Esophagus squamous epithelium (tissue), 5 donors: Measurements from ENCODE around the gene NHSL2. TPM values are rescaled to one million over a fixed set of nuclear protein-coding genes. Genes with fewer than 3 reads are reported as not detected.

Source experiments
- DNase-seq: peaks from one replicate; lab custom pipeline; 2025; lab: John Stamatoyannopoulos, UW
- H3K27ac ChIP-seq, 4 donors: fragments of 200-600 bp; sonication (generic); one replicate each; pipeline ENCODE4 v1.5.1; 2016 to 2019; ENCODE audit warnings: mild to moderate bottlenecking in 1 of 4
- H3K27me3 ChIP-seq, 4 donors: fragments of 200-600 bp; sonication (generic); 1 replicate in 3 of 4; 2 replicates in 1 of 4; pipeline versions ENCODE4 v1.5.1 to v1.6.0; 2017 to 2021; ENCODE audit warnings: antibody characterized with exemption in 1 of 4
- H3K36me3 ChIP-seq, 3 donors: fragments of 200-600 bp; sonication (generic); one replicate each; pipeline ENCODE4 v1.5.1; 2016 to 2019
- H3K4me1 ChIP-seq, 3 donors: fragments of 200-600 bp; sonication (generic); one replicate each; pipeline ENCODE4 v1.5.1; 2017 to 2019
- H3K4me3 ChIP-seq, 4 donors: fragments of 200-600 bp; sonication (generic); 1 replicate in 3 of 4; 2 replicates in 1 of 4; pipeline ENCODE4 v1.5.1; 2016 to 2019; ENCODE audit warnings: mild to moderate bottlenecking in 2 of 4, moderate library complexity in 1 of 4
- H3K9me3 ChIP-seq, 3 donors: fragments of 200-600 bp; sonication (generic); one replicate each; pipeline ENCODE4 v1.5.1; 2016 to 2019
- CTCF ChIP-seq, 6 experiments: fragments of 450-650 bp in 4 of 6; fragments of 200-600 bp in 2 of 6; sonication (generic) in 2 of 6; IDR thresholded peaks; one replicate each; pipeline ENCODE4 v1.5.1; 2016 to 2019; ENCODE audit warnings: antibody characterized with exemption in 6 of 6, mild to moderate bottlenecking in 4 of 6, moderate library complexity in 4 of 6
- POLR2A ChIP-seq, 4 donors: fragments of 450-650 bp; IDR thresholded peaks; one replicate each; pipeline ENCODE4 v1.6.1; 2017; ENCODE audit warnings: antibody characterized with exemption in 4 of 4, mild to moderate bottlenecking in 4 of 4, moderate library complexity in 3 of 4
- WGBS, 2 donors: methylation state at CpG; one replicate each; pipeline ENCODE4 v1.1.5; 2018; 5-methylcytosine and 5-hydroxymethylcytosine counted together
- intact Hi-C: fragments of 100-400 bp; cut with DNase I; formaldehyde crosslinking; loops from one replicate; pipeline ENCODE4 v1.15.0; 2022
- total RNA-seq, 4 donors: library from RNA; depleted of rRNA; stranded (reverse); fragments of >200 nt; gene quantifications; one replicate each; pipeline ENCODE4 v1.1.0, GENCODE V29; 2016
- donor health status: DM: yes; HTN: yes; CAD: no.

The NHSL2 gene
- total RNA-seq, 4 donors from 2014 or later, result 0.23 to 7.1 (median 1.6) TPM

DNA sequence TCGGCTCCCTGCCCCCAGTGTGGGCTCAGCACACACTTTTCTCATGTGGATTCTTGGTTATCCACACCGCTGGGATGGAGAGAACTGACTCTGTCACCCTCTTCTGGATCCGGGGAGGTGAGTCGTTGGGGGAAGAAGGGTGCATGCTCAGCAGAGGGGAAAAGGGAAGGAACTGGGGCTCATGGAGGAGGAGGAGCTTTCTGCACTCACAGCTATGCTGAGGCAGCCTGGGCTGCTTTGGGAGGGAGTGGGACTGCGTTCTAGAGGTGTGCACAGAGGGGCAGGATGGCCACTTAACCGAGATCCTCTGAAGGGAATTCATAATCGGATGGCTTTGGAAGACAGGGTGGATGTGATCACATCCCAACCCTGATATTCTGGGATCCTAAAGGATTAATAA lies 169.5 kb downstream of the NHSL2 start:
- no peaks in the 10 kb centered on the region for H3K4me1 ChIP-seq
- H3K9me3 ChIP-seq, result no peaks in the 10 kb centered on the region
- 70 to 78% methylated on average over 2 to 4 of the region's 7 CpGs for WGBS, 2 donors
- TF ChIP-seq POLR2A (IDR thresholded peaks at IDR 0.05), result no peak
- no peak for TF ChIP-seq CTCF (IDR thresholded peaks at IDR 0.05)
- H3K27me3 ChIP-seq, result no peaks in the 10 kb centered on the region
- intact Hi-C loops, result no loop called here
- peak overlapping the region in 3 of 4 donors; percentile 11 to 36 (median 25) for H3K4me3 ChIP-seq
- DNase-seq, result no peak
- peak overlapping the region in 2 of 4 donors; percentile 47 to 55 for H3K27ac ChIP-seq
- H3K36me3 ChIP-seq, result no peaks in the 10 kb centered on the region

DNA sequence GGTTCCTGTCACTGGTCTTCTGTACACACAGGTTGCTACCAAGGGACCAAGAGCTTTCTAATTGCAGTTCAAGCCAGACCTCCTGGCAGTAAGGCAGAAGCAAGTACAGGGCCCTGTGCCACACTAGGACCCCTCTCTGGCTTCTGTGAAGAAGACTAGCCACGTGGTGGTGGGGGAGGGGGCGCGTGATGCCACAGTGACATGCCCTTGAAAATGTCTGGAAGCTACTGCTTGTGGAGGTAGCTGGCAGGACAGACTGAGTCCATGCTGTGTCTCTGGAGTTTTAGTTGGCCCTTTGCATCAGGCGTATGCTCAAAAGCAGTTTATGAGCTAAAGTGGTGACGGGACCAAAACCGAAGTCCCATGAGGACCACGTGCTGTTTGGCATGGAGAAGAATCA lies 170.2 kb downstream of the NHSL2 start:
- DNase-seq, result no peak
- H3K9me3 ChIP-seq, result no peaks in the 10 kb centered on the region
- no peaks in the 10 kb centered on the region for H3K27me3 ChIP-seq
- no peak for TF ChIP-seq CTCF (IDR thresholded peaks at IDR 0.05)
- TF ChIP-seq POLR2A (IDR thresholded peaks at IDR 0.05), result no peak
- intact Hi-C loops, result no loop called here
- peak overlapping the region in 2 of 4 donors; percentile 20 to 29 for H3K27ac ChIP-seq
- 75 to 77% methylated on average over 4 of the region's 7 CpGs for WGBS, 2 donors
- H3K36me3 ChIP-seq, result no peaks in the 10 kb centered on the region
- H3K4me3 ChIP-seq, result peak overlapping the region in 2 of 4 donors; percentile 25 to 36
- no peaks in the 10 kb centered on the region for H3K4me1 ChIP-seq

DNA sequence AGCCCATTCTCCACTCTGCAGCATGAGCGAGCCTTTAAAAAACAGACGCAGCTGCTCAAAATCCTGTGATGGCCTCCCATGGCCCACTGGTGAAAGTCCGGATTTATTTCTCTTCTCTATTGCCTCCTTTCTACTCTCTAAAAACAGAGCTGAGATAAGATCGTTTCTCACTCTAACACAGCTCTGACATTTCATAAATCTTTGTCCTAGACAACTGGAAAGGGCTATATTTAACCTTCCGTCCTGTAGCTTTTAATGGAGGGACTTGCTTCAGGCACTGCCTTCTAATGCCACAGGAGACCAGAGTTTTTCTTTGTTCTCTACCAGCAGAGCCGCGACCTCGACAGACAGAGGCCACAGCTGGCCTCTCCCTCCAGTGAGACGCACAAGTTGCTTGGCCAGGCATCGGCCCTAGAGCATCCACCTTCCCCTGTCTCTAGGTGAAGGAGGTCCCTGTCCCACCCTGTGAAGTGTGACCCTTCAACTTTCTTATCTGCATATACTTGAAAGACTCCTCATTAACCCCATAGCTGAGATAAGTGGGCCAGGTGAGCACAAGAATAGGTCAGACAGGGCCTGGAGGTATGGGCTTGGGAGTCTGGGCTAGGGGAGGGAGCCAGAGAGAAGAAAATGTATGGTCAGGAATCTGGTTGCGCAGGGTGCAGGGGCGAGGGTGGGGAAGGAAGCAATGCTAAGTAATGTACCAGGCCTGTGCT lies 171.1 kb downstream of the NHSL2 start:
- TF ChIP-seq POLR2A (IDR thresholded peaks at IDR 0.05), result no peak
- TF ChIP-seq CTCF (IDR thresholded peaks at IDR 0.05), result no peak
- intact Hi-C loops, result no loop called here
- H3K27me3 ChIP-seq, result no peaks in the 10 kb centered on the region

DNA sequence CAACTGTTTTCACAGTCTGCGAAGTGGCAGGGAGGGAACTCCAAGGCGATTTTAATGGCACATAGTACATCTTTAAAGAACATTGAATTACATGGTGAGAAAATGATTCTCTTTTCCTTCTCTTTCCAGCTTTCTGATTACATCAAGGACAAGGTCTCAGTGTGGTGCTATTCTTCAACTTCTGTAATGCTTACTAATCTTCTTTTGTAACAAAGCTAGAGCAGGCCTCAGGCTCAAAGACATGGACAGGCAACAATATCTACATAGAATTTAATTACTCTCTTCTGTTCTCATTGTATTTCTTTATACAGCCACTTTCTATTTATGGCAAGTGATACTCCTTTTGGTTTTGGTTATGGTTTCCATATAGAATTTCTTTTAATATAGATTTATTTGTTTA lies 172.6 kb downstream of the NHSL2 start:
- TF ChIP-seq CTCF (IDR thresholded peaks at IDR 0.05) (no peak), POLR2A (IDR thresholded peaks at IDR 0.05) (no peak)
- DNase-seq, result no peak
- 88 to 95% methylated on average over 2 of the region's 2 CpGs for WGBS, 2 donors
- no peak overlapping the region for H3K27ac ChIP-seq
- H3K4me3 ChIP-seq, result no peak overlapping the region
- no peaks in the 10 kb centered on the region for H3K9me3 ChIP-seq
- intact Hi-C loops, result no loop called here
- no peaks in the 10 kb centered on the region for H3K4me1 ChIP-seq
- no peaks in the 10 kb centered on the region for H3K36me3 ChIP-seq
- no peaks in the 10 kb centered on the region for H3K27me3 ChIP-seq

More for the DNA sequence above, 171.1 kb downstream of the NHSL2 start:
- peak overlapping the region in 2 of 4 donors; percentile 20 to 29 for H3K27ac ChIP-seq
- H3K9me3 ChIP-seq, result no peaks in the 10 kb centered on the region
- peak overlapping the region in 2 of 4 donors; percentile 25 to 36 for H3K4me3 ChIP-seq
- 67% methylated on average over 7 to 12 of the region's 12 CpGs for WGBS, 2 donors
- H3K4me1 ChIP-seq, result no peaks in the 10 kb centered on the region
- DNase-seq, result no peak
- no peaks in the 10 kb centered on the region for H3K36me3 ChIP-seq

- no peaks in the 10 kb centered on the region for H3K27me3 ChIP-seq
- no peak for TF ChIP-seq POLR2A (IDR thresholded peaks at IDR 0.05)
- no peak for TF ChIP-seq CTCF (IDR thresholded peaks at IDR 0.05)
- no peaks in the 10 kb centered on the region for H3K4me1 ChIP-seq
- no peak overlapping the region for H3K4me3 ChIP-seq
- no peaks in the 10 kb centered on the region for H3K9me3 ChIP-seq
- H3K27ac ChIP-seq, result no peak overlapping the region
- H3K36me3 ChIP-seq, result no peaks in the 10 kb centered on the region
- 100% methylated on average over 1 of the region's 1 CpG; no CpG with 5 or more reads in 1 of the 2 donors for WGBS, 2 donors
- intact Hi-C loops, result no loop called here
- DNase-seq, result no peak
Observed at GRCh38 chrX:72084114-72084513, 173.5 kb downstream of the NHSL2 start.
